Panc1 (cell line): ENCODE results near the gene ARFGEF2. TPM values are rescaled to one million over a fixed set of nuclear protein-coding genes. Genes with fewer than 3 reads are reported as not detected.

Experiments
- ATAC-seq: fragments of 200-7000 bp; cut with Tn5 transposase; 2 replicates; pipeline ENCODE4 v1.9.1; 2020; ENCODE audit warnings: mild to moderate bottlenecking, moderate library complexity
- BruUV-seq: library from RNA; stranded (reverse); fragments of 400-500 nt; replicated peaks from 2 replicates; lab custom pipeline; 2021; lab: Mats Ljungman, UMichigan
- CTCF ChIA-PET: fragments of 300-600 bp; sonication (Branson Sonifier 250); formaldehyde crosslinking; loops from one replicate; lab custom pipeline; 2022; ENCODE audit warnings: antibody characterized with exemption; lab: Charles Lee
- POLR2A ChIA-PET: fragments of 300-600 bp; sonication (Branson Sonifier 250); formaldehyde crosslinking; loops from one replicate; lab custom pipeline; 2022; ENCODE audit warnings: antibody characterized with exemption; lab: Charles Lee
- DNase-seq: peaks from one replicate; pipeline ENCODE4 v3.0.0-alpha.2; 2010; ENCODE audit warnings: low read depth, low spot score
- H3K27ac ChIP-seq: 2 replicates; pipeline ENCODE4 v1.5.1; 2011; ENCODE audit warnings: mild to moderate bottlenecking, low read length, inconsistent platforms
- H3K27me3 ChIP-seq: fragments of 200-500 bp; sonication (Bioruptor generic); 2 replicates; pipeline ENCODE4 v1.6.0; 2014; ENCODE audit warnings: low read length, inconsistent platforms; ENCODE audit not compliant: control insufficient read depth, insufficient read depth
- H3K36me3 ChIP-seq: fragments of 200-500 bp; sonication (Bioruptor generic); 2 replicates; pipeline ENCODE4 v1.5.1; 2014; ENCODE audit warnings: inconsistent platforms, mild to moderate bottlenecking, low read length, moderate library complexity; ENCODE audit not compliant: control insufficient read depth, insufficient read depth
- H3K4me1 ChIP-seq: 2 replicates; pipeline ENCODE4 v1.5.1; 2011; ENCODE audit warnings: inconsistent platforms, mild to moderate bottlenecking, low read length, moderate library complexity; ENCODE audit not compliant: control insufficient read depth, insufficient read depth
- H3K4me3 ChIP-seq, 2 experiments: 2 replicates each; pipeline ENCODE4 v1.5.1; 2011 to 2012; ENCODE audit warnings: low read depth in 2 of 2, low read length in 2 of 2, mild to moderate bottlenecking in 2 of 2, inconsistent platforms in 1 of 2, moderate library complexity in 1 of 2
- H3K9me3 ChIP-seq: fragments of 200-500 bp; sonication (Bioruptor generic); 2 replicates; pipeline ENCODE4 v1.5.1; 2014; ENCODE audit warnings: low read depth, mild to moderate bottlenecking, inconsistent platforms, low read length, moderate library complexity; ENCODE audit not compliant: control insufficient read depth, insufficient read depth
- POLR2AphosphoS5 ChIP-seq: IDR thresholded peaks from 2 replicates; pipeline ENCODE4 v1.6.1; 2012; ENCODE audit warnings: mild to moderate bottlenecking, low read depth, low read length, moderate library complexity
- REST ChIP-seq, 2 experiments: IDR thresholded peaks; 2 replicates each; pipeline ENCODE4 v1.6.1; 2011 to 2012; ENCODE audit warnings: low read depth in 2 of 2, control low read depth in 1 of 2, low read length in 1 of 2, mild to moderate bottlenecking in 1 of 2, moderate library complexity in 1 of 2; ENCODE audit not compliant: insufficient read depth in 1 of 2
- SIN3A ChIP-seq: IDR thresholded peaks from 2 replicates; pipeline ENCODE4 v1.6.1; 2012; ENCODE audit warnings: low read depth, mild to moderate bottlenecking, low read length, moderate library complexity, borderline replicate concordance; ENCODE audit not compliant: insufficient read depth
- TCF7L2 ChIP-seq: IDR thresholded peaks from 2 replicates; pipeline ENCODE4 v1.6.1; 2011; ENCODE audit warnings: mild to moderate bottlenecking, low read depth, low read length, inconsistent platforms
- in situ Hi-C: cut with HindIII; loops from 2 replicates; pipeline ENCODE4 v1.10.0; 2016; ENCODE audit warnings: low sequenced_read_pairs, low pct_unique_long_range_greater_than_20kb
- intact Hi-C: fragments of 100-400 bp; cut with micrococcal nuclease; formaldehyde crosslinking; loops from one replicate; pipeline ENCODE4 v1.10.0; 2022; ENCODE audit not compliant: unreplicated experiment
- total RNA-seq: library from RNA; stranded (reverse); gene quantifications from one replicate; pipeline ENCODE4 v1.2.1, GENCODE V29; 2021; ENCODE audit not compliant: unreplicated experiment
- TF ChIP-seq, protein P1 (sequence below): fragments of 450-650 bp; IDR thresholded peaks from 2 replicates; pipeline ENCODE4 v1.5.1; 2017; ENCODE audit warnings: mild to moderate bottlenecking

Gene ARFGEF2
- total RNA-seq, 1 experiment from 2014 or later, result 36.6 TPM

DNA sequence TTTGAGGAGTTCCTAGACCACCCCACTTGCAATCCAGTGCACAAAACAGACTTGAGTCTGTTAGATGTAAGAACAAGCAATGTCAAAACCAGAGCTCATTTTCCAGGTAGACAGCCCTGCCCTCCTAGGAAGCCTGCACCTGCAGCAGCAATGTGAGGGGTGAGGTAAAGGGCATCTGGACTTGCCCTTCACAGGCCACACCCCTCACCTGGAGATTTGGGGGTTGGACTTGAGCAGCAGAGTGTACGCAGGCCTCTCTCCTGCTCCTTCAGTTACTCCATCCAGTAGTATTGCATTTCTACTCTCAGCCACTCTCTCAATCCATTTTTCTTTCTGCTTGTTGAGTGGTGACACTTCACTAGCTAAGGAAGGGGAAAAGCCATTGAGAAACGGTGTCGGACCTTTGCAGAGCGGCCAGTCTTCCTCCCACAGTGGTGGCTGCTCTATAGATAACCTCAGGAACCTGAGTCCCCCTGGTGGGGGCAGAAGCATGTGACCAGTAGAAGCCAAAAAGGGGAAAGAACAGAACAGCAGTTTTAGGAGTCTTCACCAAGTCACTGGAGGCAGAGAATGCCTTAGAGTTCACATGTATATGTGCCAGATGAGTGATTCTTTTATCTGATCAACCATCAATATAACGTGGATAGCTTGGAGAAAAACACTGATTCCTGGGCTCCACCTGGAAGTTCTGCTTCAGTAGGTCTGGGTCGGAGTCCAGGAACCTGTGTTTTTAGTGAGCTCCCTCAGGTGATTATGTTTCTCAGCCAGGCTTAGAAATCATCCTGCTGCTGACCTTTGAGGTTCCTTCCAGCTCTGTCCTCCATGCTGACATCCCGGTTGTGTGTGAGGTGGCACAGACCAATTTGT is 28.0 kb downstream of the ARFGEF2 start:
- DNase-seq (no peak), ATAC-seq (no peak)
- Histone ChIP-seq H3K27ac (no peak overlapping the region), H3K36me3 (peaks cover 21% of the 10 kb centered on the region), H3K27me3 (no peaks in the 10 kb centered on the region), H3K9me3 (no peaks in the 10 kb centered on the region), H3K4me3 (no peak overlapping the region), H3K4me1 (peaks cover 11% of the 10 kb centered on the region)
- no TSS peak for BruUV-seq
- TF ChIP-seq, protein P1, sequence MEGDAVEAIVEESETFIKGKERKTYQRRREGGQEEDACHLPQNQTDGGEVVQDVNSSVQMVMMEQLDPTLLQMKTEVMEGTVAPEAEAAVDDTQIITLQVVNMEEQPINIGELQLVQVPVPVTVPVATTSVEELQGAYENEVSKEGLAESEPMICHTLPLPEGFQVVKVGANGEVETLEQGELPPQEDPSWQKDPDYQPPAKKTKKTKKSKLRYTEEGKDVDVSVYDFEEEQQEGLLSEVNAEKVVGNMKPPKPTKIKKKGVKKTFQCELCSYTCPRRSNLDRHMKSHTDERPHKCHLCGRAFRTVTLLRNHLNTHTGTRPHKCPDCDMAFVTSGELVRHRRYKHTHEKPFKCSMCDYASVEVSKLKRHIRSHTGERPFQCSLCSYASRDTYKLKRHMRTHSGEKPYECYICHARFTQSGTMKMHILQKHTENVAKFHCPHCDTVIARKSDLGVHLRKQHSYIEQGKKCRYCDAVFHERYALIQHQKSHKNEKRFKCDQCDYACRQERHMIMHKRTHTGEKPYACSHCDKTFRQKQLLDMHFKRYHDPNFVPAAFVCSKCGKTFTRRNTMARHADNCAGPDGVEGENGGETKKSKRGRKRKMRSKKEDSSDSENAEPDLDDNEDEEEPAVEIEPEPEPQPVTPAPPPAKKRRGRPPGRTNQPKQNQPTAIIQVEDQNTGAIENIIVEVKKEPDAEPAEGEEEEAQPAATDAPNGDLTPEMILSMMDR, result no peak; the same call in 1 of the 2 replicates
- TF ChIP-seq POLR2AphosphoS5, result no peak
- no peak for TF ChIP-seq TCF7L2
- TF ChIP-seq SIN3A, result no peak
- ChIA-PET POLR2A (interaction anchor here (0.6 kb wide), 1 partner anchor 21 kb away, joined by 6 read pairs; no protein-coding TSS in a partner anchor), CTCF (interaction anchor here (0.5 to 0.7 kb wide), 2 partner anchors 45 to 78 kb away, joined by 3 to 4 read pairs; no protein-coding TSS in a partner anchor)
- intact Hi-C loops (no loop called here), in situ Hi-C loops (no loop called here)

- POLR2A ChIA-PET, result no interaction called here
- DNase-seq, result no peak
These were observed 29.5 kb downstream of the ARFGEF2 start for GRCh38 chr20:48951041-48951440.

More at GRCh38 chr20:48951041-48951440, 29.5 kb downstream of the ARFGEF2 start:
- H3K27me3 ChIP-seq, result no peaks in the 10 kb centered on the region
- CTCF ChIA-PET, result no interaction called here
- peaks cover 1% of the 10 kb centered on the region for H3K4me1 ChIP-seq
- BruUV-seq, result no TSS peak
- H3K9me3 ChIP-seq, result no peaks in the 10 kb centered on the region
- TF ChIP-seq POLR2AphosphoS5 (no peak), SIN3A (no peak), TCF7L2 (no peak), REST (IDR thresholded peaks at IDR 0.05; ENCODE audit: insufficient read depth in 1 of 2, low read depth in 2 of 2, low read length in 1 of 2) (no peak)
- TF ChIP-seq, protein P1, result no peak
- intact Hi-C loops, result no loop called here
- no peak overlapping the region for H3K4me3 ChIP-seq
- peaks cover 22% of the 10 kb centered on the region for H3K36me3 ChIP-seq
- no peak overlapping the region for H3K27ac ChIP-seq
- in situ Hi-C loops, result no loop called here
- no peak for ATAC-seq
